HG03066 (cell line): ENCODE measurements around the gene NXF1.
A peak's percentile ranks its signal among the peaks of the same experiment; 100 is the strongest.
"Not testable (repeated sequence)": the region's sequence is repeated elsewhere in the genome, so short reads cannot be mapped to it uniquely, and the experiment has no call there.

Experiments
- ATAC-seq: cut with Tn5 transposase; IDR thresholded peaks from one replicate; pipeline ENCODE4 v1.9.1; 2021; ENCODE audit warnings: low read depth; ENCODE audit not compliant: unreplicated experiment

NXF1 gene

GRCh38 chr11:62832336-62833234 lies 27.3 kb upstream of the NXF1 start, which contains the start of gene TEX54:
Gene TEX54, minus strand, starts transcription at chr11:62832841.
- peak; percentile 8 for ATAC-seq

- peak; percentile 80 for ATAC-seq
These were observed 26.5 kb upstream of the NXF1 start, which contains the start of gene STX5 for GRCh38 chr11:62831520-62832335. Gene STX5, minus strand, starts transcription at chr11:62832051. Its CDS starts 808 bp downstream, at chr11:62831243.

- no peak for ATAC-seq
These were observed 25.8 kb upstream of the NXF1 start for GRCh38 chr11:62830904-62831519.

GRCh38 chr11:62828130-62828529 lies 22.9 kb upstream of the NXF1 start:
- not testable (repeated sequence) for ATAC-seq

- no peak for ATAC-seq
These were observed 18.4 kb upstream of the NXF1 start for GRCh38 chr11:62823677-62824076.

- no peak for ATAC-seq
These were observed 11.9 kb upstream of the NXF1 start for GRCh38 chr11:62817129-62817528.

- ATAC-seq = no peak
These were observed 11.3 kb upstream of the NXF1 start for GRCh38 chr11:62816557-62816956.

- no peak for ATAC-seq
These were observed 6.4 kb upstream of the NXF1 start for GRCh38 chr11:62811659-62812058.

GRCh38 chr11:62810748-62811147 lies 5.5 kb upstream of the NXF1 start:
- no peak for ATAC-seq

GRCh38 chr11:62806611-62807121 lies 1.4 kb upstream of the NXF1 start:
- no peak for ATAC-seq

- ATAC-seq = no peak
These were observed 761 bp upstream of the NXF1 start for GRCh38 chr11:62805961-62806441.

- ATAC-seq = peak; percentile 16
These were observed 747 bp downstream of the NXF1 start for GRCh38 chr11:62804310-62805075.

GRCh38 chr11:62801071-62801470 lies 4.2 kb downstream of the NXF1 start:
- no peak for ATAC-seq

GRCh38 chr11:62799486-62799885 lies 5.8 kb downstream of the NXF1 start:
- no peak for ATAC-seq

- no peak for ATAC-seq
These were observed 9.0 kb downstream of the NXF1 start for GRCh38 chr11:62796281-62796680.

- ATAC-seq = no peak
These were observed 11.0 kb downstream of the NXF1 start for GRCh38 chr11:62794201-62794775.

GRCh38 chr11:62792202-62792575 lies 13.1 kb downstream of the NXF1 start:
- ATAC-seq = no peak

GRCh38 chr11:62791501-62792201 lies 13.6 kb downstream of the NXF1 start, which contains the start of gene TMEM223:
Gene TMEM223, minus strand, starts transcription at chr11:62792006. Its CDS starts 12 bp downstream, at chr11:62791994.
- ATAC-seq = peak; percentile 65

GRCh38 chr11:62789576-62789975 lies 15.7 kb downstream of the NXF1 start:
- ATAC-seq = no peak
